ENCODE measurements around the gene RAB43. TPM values are rescaled to one million over a fixed set of nuclear protein-coding genes. Genes with fewer than 3 reads are reported as not detected.

RAB43 gene
- total RNA-seq, 1 donor from 2014 or later = 28.1 TPM

GRCh38 chr3:129056451-129057173 lies 65.0 kb downstream of the RAB43 start:
- Mint-ChIP-seq H3K27me3 (ENCODE audit: low read depth) (peaks cover 2% of the 10 kb centered on the region), H3K27ac (no peak overlapping the region)
- no peak for TF ChIP-seq CTCF (IDR thresholded peaks at IDR 0.05; ENCODE audit: unreplicated experiment)

GRCh38 chr3:129054605-129055104 lies 66.9 kb downstream of the RAB43 start:
- DNase-seq (ENCODE audit: low spot score in 2 of 2, unreplicated experiment in 2 of 2) = no peak
- TF ChIP-seq CTCF (IDR thresholded peaks at IDR 0.05; ENCODE audit: unreplicated experiment) = no peak
- peaks cover 13% of the 10 kb centered on the region for H3K4me1 Mint-ChIP-seq
- peaks cover 2% of the 10 kb centered on the region for H3K27me3 Mint-ChIP-seq (ENCODE audit: low read depth)
- H3K4me3 Mint-ChIP-seq = no peak overlapping the region
- no peaks in the 10 kb centered on the region for H3K9me3 Mint-ChIP-seq
- no peaks in the 10 kb centered on the region for H3K36me3 Mint-ChIP-seq
- no peak overlapping the region for H3K27ac Mint-ChIP-seq

More at GRCh38 chr3:129056451-129057173, 65.0 kb downstream of the RAB43 start:
- H3K4me3 Mint-ChIP-seq = no peak overlapping the region
- H3K4me1 Mint-ChIP-seq = peaks cover 13% of the 10 kb centered on the region
- no peak for DNase-seq (ENCODE audit: low spot score in 2 of 2, unreplicated experiment in 2 of 2)
- H3K9me3 Mint-ChIP-seq = no peaks in the 10 kb centered on the region
- no peaks in the 10 kb centered on the region for H3K36me3 Mint-ChIP-seq

DNA sequence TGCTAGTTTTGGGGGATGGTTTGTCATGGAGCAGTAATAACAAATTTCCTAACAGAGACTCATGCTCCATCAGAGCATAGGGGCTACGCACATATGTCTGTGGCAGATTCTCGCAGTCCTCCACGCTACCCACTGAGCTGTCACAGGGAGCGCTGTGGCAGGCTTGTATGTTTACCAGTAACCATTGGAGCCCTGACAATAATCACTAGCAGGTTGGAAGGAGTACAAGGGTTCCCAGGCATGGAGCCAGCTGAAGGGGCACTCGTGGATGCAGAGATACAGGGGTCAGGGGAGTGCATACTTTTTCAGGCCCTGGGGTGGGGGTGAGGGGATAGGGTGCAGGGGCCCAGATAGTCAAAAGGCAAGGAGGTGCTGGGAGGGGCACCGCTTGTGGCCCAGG lies 68.9 kb downstream of the RAB43 start:
- Mint-ChIP-seq H3K27ac (no peak overlapping the region), H3K36me3 (peaks cover 5% of the 10 kb centered on the region), H3K4me3 (no peak overlapping the region), H3K4me1 (peaks cover 13% of the 10 kb centered on the region), H3K27me3 (ENCODE audit: low read depth) (peaks cover 7% of the 10 kb centered on the region), H3K9me3 (peaks cover 7% of the 10 kb centered on the region)
- DNase-seq (ENCODE audit: low spot score in 2 of 2, unreplicated experiment in 2 of 2) = no peak
- no peak for TF ChIP-seq CTCF (IDR thresholded peaks at IDR 0.05; ENCODE audit: unreplicated experiment)

- no peak overlapping the region for H3K27ac Mint-ChIP-seq
- peaks cover 13% of the 10 kb centered on the region for H3K4me1 Mint-ChIP-seq
- H3K4me3 Mint-ChIP-seq = no peak overlapping the region
These were observed 69.7 kb downstream of the RAB43 start for GRCh38 chr3:129051871-129052340.

DNA sequence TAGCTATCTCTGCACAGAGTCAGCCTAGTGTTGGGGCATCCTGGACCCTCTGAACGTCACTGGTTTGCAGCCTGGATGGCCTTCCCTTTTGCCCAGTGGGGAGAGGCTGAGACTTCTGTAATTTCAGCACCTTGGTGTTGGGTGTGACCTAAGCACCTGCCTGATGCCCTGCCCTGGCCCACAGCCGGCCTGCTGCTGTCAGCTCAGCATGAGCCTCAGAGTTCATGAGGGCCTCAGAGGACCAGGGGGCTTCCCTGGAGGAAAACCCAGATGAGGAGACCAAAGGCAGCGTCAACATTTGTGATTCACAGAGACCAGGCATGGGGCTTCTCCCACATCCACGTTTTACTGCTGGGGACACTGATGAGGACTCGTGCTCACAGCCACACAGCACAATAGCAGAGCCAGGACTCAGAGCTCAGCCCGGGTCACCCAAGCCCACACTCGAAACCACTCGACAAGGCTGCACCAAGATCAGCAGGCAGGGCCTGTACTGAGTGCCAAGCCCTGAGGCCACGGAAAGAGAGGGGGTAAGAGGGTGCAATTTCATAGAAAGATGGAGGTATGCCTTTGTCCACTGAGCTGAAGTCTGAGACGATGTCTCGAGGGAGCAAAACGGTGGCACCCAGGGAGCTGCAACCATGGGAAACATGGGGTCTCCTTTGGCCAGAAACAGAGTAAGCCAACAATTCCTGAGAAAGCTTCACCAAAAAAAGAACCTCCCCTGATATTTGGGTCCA lies 70.9 kb downstream of the RAB43 start:
- Mint-ChIP-seq H3K4me1 (peaks cover 13% of the 10 kb centered on the region), H3K36me3 (peaks cover 5% of the 10 kb centered on the region), H3K27ac (no peak overlapping the region), H3K9me3 (peaks cover 7% of the 10 kb centered on the region), H3K4me3 (no peak overlapping the region), H3K27me3 (ENCODE audit: low read depth) (peaks cover 5% of the 10 kb centered on the region)
- no peak for DNase-seq (ENCODE audit: low spot score in 2 of 2, unreplicated experiment in 2 of 2)
- TF ChIP-seq CTCF (IDR thresholded peaks at IDR 0.05; ENCODE audit: unreplicated experiment) = no peak

More at GRCh38 chr3:129051871-129052340, 69.7 kb downstream of the RAB43 start:
- TF ChIP-seq CTCF (IDR thresholded peaks at IDR 0.05; ENCODE audit: unreplicated experiment) = no peak
- peaks cover 5% of the 10 kb centered on the region for H3K27me3 Mint-ChIP-seq (ENCODE audit: low read depth)
- DNase-seq (ENCODE audit: low spot score in 2 of 2, unreplicated experiment in 2 of 2) = no peak
- H3K9me3 Mint-ChIP-seq = peaks cover 7% of the 10 kb centered on the region
- peaks cover 5% of the 10 kb centered on the region for H3K36me3 Mint-ChIP-seq
